Measurements from ENCODE around the gene KDM2A.
A peak's percentile ranks its signal among the peaks of the same experiment; 100 is the strongest.

The KDM2A gene

GRCh38 chr11:67280341-67280787 lies 161.3 kb downstream of the KDM2A start:
- peak in 3 of 10 donors; percentile 44 to 53 (median 49) for DNase-seq

GRCh38 chr11:67280788-67281551 lies 161.9 kb downstream of the KDM2A start:
- intact Hi-C loops (cut with DNase I): no loop called here
- DNase-seq: peak in 3 of 10 donors; percentile 59 to 82 (median 80)

More at GRCh38 chr11:67280341-67280787, 161.3 kb downstream of the KDM2A start:
- intact Hi-C loops (cut with DNase I): no loop called here

- peak in 4 of 10 donors; percentile 13 to 68 (median 62) for DNase-seq
- intact Hi-C loops (cut with DNase I): no loop called here
These were observed 162.6 kb downstream of the KDM2A start for GRCh38 chr11:67281552-67282150.

GRCh38 chr11:67282155-67282875 lies 163.3 kb downstream of the KDM2A start:
- intact Hi-C loops (cut with DNase I): no loop called here

GRCh38 chr11:67282876-67283371 lies 163.9 kb downstream of the KDM2A start:
- intact Hi-C loops (cut with DNase I): no loop called here
- DNase-seq: peak in 3 of 10 donors; percentile 32 to 82 (median 69)

More at GRCh38 chr11:67282155-67282875, 163.3 kb downstream of the KDM2A start:
- DNase-seq: peak in 3 of 10 donors; percentile 32 to 79 (median 40)

GRCh38 chr11:67283481-67283963 lies 164.5 kb downstream of the KDM2A start:
- intact Hi-C loops (cut with DNase I): no loop called here
- DNase-seq: peak in 3 of 10 donors; percentile 4 to 71 (median 47)

- DNase-seq: peak in 4 of 10 donors; percentile 5 to 85 (median 62)
- intact Hi-C loops (cut with DNase I): no loop called here
These were observed 165.9 kb downstream of the KDM2A start for GRCh38 chr11:67284811-67285540.

GRCh38 chr11:67285541-67286498 lies 166.8 kb downstream of the KDM2A start:
- intact Hi-C loops (cut with DNase I): no loop called here
- DNase-seq: peak in 3 of 10 donors; percentile 5 to 83 (median 65)

- DNase-seq: peak in 2 of 10 donors; percentile 65 to 86
- intact Hi-C loops (cut with DNase I): no loop called here
These were observed 167.7 kb downstream of the KDM2A start for GRCh38 chr11:67286621-67287333.

- intact Hi-C loops (cut with DNase I): loop anchor here (2.0 kb wide), 1 partner anchor 15 kb away; the partner anchor contains the start of gene SSH3
- peak in 2 of 10 donors; percentile 25 to 65 for DNase-seq
These were observed 168.5 kb downstream of the KDM2A start for GRCh38 chr11:67287355-67288197.

GRCh38 chr11:67288198-67288451 lies 169.1 kb downstream of the KDM2A start:
- peak in 1 of 10 donors; percentile 68 for DNase-seq
- intact Hi-C loops (cut with DNase I): loop anchor here (2.0 kb wide), 1 partner anchor 15 kb away; the partner anchor contains the start of gene SSH3

- intact Hi-C loops (cut with DNase I): loop anchor here (2.0 kb wide), 1 partner anchor 14 kb away; the partner anchor contains the start of gene SSH3
These were observed 169.6 kb downstream of the KDM2A start for GRCh38 chr11:67288452-67289225.

GRCh38 chr11:67289226-67289650 lies 170.2 kb downstream of the KDM2A start, which contains the start of gene ANKRD13D:
ANKRD13D (plus strand) TSS chr11:67289303; CDS start chr11:67289461, 158 bp downstream.
- DNase-seq: peak in 1 of 10 donors; percentile 78
- intact Hi-C loops (cut with DNase I): loop anchor here (2.0 kb wide), 1 partner anchor 14 kb away; the partner anchor contains the start of gene SSH3

More at GRCh38 chr11:67288452-67289225, 169.6 kb downstream of the KDM2A start:
- DNase-seq: peak; percentile 68 to 97 (median 82)

- peak in 2 of 10 donors; percentile 81 to 84 for DNase-seq
- intact Hi-C loops (cut with DNase I): loop anchor here (2.0 kb wide), 1 partner anchor 13 kb away; the partner anchor contains the start of gene SSH3
These were observed 170.8 kb downstream of the KDM2A start for GRCh38 chr11:67289651-67290479.

- peak in 2 of 10 donors; percentile 69 to 70 for DNase-seq
- intact Hi-C loops (cut with DNase I): no loop called here
These were observed 171.7 kb downstream of the KDM2A start for GRCh38 chr11:67290801-67291200.

All from posterior cingulate gyrus (tissue), 11 donors.